HEK293 (cell line): ENCODE data around the gene RPL19.

Source experiments
- EGR2 ChIP-seq: fragments of 450-650 bp; formaldehyde crosslinking; IDR thresholded peaks from 2 replicates; pipeline ENCODE4 v1.5.1; 2016; ENCODE audit warnings: low read depth, missing biosample characterization, missing genetic modification characterization
- GLIS1 ChIP-seq: fragments of 450-650 bp; formaldehyde crosslinking; IDR thresholded peaks from 2 replicates; pipeline ENCODE4 v1.5.1; 2016; ENCODE audit warnings: missing biosample characterization, missing genetic modification characterization
- HOXC10 ChIP-seq: sonication (generic); formaldehyde crosslinking; IDR thresholded peaks from 2 replicates; pipeline ENCODE4 v1.8.1; 2023; ENCODE audit warnings: mild to moderate bottlenecking, missing genetic modification reagents
- IKZF3 ChIP-seq: fragments of 450-650 bp; IDR thresholded peaks from 2 replicates; pipeline ENCODE4 v1.5.0; 2018; ENCODE audit warnings: missing biosample characterization, mild to moderate bottlenecking, missing genetic modification characterization, moderate library complexity
- KLF1 ChIP-seq: fragments of 450-650 bp; formaldehyde crosslinking; IDR thresholded peaks from 2 replicates; pipeline ENCODE4 v1.5.1; 2016; ENCODE audit warnings: missing biosample characterization, missing genetic modification characterization
- KLF8 ChIP-seq: fragments of 450-650 bp; formaldehyde crosslinking; IDR thresholded peaks from 2 replicates; pipeline ENCODE4 v1.5.1; 2016; ENCODE audit warnings: missing biosample characterization, missing genetic modification characterization
- PRDM2 ChIP-seq: fragments of 450-650 bp; formaldehyde crosslinking; IDR thresholded peaks from 2 replicates; pipeline ENCODE4 v1.5.1; 2016; ENCODE audit warnings: missing biosample characterization, missing genetic modification characterization, borderline replicate concordance
- SP3 ChIP-seq: fragments of 450-650 bp; formaldehyde crosslinking; IDR thresholded peaks from 2 replicates; pipeline ENCODE4 v1.5.1; 2016; ENCODE audit warnings: missing biosample characterization, missing genetic modification characterization
- ZBTB49 ChIP-seq: fragments of 450-650 bp; formaldehyde crosslinking; IDR thresholded peaks from 2 replicates; pipeline ENCODE4 v1.5.1; 2016; ENCODE audit warnings: missing biosample characterization, missing genetic modification characterization, low read depth
- ZBTB7A ChIP-seq: fragments of 450-650 bp; formaldehyde crosslinking; IDR thresholded peaks from 2 replicates; pipeline ENCODE4 v1.5.1; 2016; ENCODE audit warnings: low read depth, missing biosample characterization, missing genetic modification characterization
- ZFP69B ChIP-seq: fragments of 450-650 bp; formaldehyde crosslinking; IDR thresholded peaks from 2 replicates; pipeline ENCODE4 v1.5.1; 2016; ENCODE audit warnings: missing biosample characterization, missing genetic modification characterization
- ZNF10 ChIP-seq: fragments of 450-650 bp; formaldehyde crosslinking; IDR thresholded peaks from 2 replicates; pipeline ENCODE4 v1.5.1; 2017; ENCODE audit warnings: missing biosample characterization, missing genetic modification characterization
- ZNF155 ChIP-seq: fragments of 450-650 bp; formaldehyde crosslinking; IDR thresholded peaks from 2 replicates; pipeline ENCODE4 v1.5.1; 2016; ENCODE audit warnings: missing biosample characterization, missing genetic modification characterization
- ZNF280C ChIP-seq: fragments of 450-650 bp; formaldehyde crosslinking; IDR thresholded peaks from 2 replicates; pipeline ENCODE4 v1.5.1; 2016; ENCODE audit warnings: missing biosample characterization, missing genetic modification characterization
- ZNF354C ChIP-seq: fragments of 450-650 bp; formaldehyde crosslinking; IDR thresholded peaks from 2 replicates; pipeline ENCODE4 v1.5.1; 2016; ENCODE audit warnings: missing biosample characterization, missing genetic modification characterization, low read depth, borderline replicate concordance
- ZNF366 ChIP-seq: fragments of 450-650 bp; formaldehyde crosslinking; conservative IDR thresholded peaks from 2 replicates; pipeline ENCODE4 v1.5.1; 2016; ENCODE audit warnings: missing biosample characterization, missing genetic modification characterization
- ZNF514 ChIP-seq: fragments of 450-650 bp; formaldehyde crosslinking; IDR thresholded peaks from 2 replicates; pipeline ENCODE4 v1.5.1; 2016; ENCODE audit warnings: missing biosample characterization, missing genetic modification characterization
- ZNF571 ChIP-seq: fragments of 450-650 bp; formaldehyde crosslinking; IDR thresholded peaks from 2 replicates; pipeline ENCODE4 v1.5.0; 2017; ENCODE audit warnings: missing biosample characterization, missing genetic modification characterization
- ZNF600 ChIP-seq: fragments of 450-650 bp; formaldehyde crosslinking; IDR thresholded peaks from 2 replicates; pipeline ENCODE4 v1.5.1; 2016; ENCODE audit warnings: missing biosample characterization, missing genetic modification characterization
- ZNF701 ChIP-seq: fragments of 450-650 bp; formaldehyde crosslinking; IDR thresholded peaks from 2 replicates; pipeline ENCODE4 v1.5.1; 2016; ENCODE audit warnings: missing biosample characterization, missing genetic modification characterization
- ZSCAN23 ChIP-seq: fragments of 450-650 bp; formaldehyde crosslinking; IDR thresholded peaks from 2 replicates; pipeline ENCODE4 v1.5.1; 2016; ENCODE audit warnings: missing biosample characterization, missing genetic modification characterization
- ZSCAN30 ChIP-seq: fragments of 450-650 bp; IDR thresholded peaks from 2 replicates; pipeline ENCODE4 v1.5.1; 2018; ENCODE audit warnings: missing biosample characterization, mild to moderate bottlenecking, missing genetic modification characterization, moderate library complexity
- TF ChIP-seq, protein P1 (sequence below): fragments of 450-650 bp; formaldehyde crosslinking; IDR thresholded peaks from 2 replicates; pipeline ENCODE4 v1.5.1; 2016; ENCODE audit warnings: missing biosample characterization, missing genetic modification characterization, low read depth
- TF ChIP-seq, protein P2 (sequence below): fragments of 450-650 bp; formaldehyde crosslinking; IDR thresholded peaks from 2 replicates; pipeline ENCODE4 v1.5.1; 2016; ENCODE audit warnings: missing biosample characterization, missing genetic modification characterization

The RPL19 gene

DNA sequence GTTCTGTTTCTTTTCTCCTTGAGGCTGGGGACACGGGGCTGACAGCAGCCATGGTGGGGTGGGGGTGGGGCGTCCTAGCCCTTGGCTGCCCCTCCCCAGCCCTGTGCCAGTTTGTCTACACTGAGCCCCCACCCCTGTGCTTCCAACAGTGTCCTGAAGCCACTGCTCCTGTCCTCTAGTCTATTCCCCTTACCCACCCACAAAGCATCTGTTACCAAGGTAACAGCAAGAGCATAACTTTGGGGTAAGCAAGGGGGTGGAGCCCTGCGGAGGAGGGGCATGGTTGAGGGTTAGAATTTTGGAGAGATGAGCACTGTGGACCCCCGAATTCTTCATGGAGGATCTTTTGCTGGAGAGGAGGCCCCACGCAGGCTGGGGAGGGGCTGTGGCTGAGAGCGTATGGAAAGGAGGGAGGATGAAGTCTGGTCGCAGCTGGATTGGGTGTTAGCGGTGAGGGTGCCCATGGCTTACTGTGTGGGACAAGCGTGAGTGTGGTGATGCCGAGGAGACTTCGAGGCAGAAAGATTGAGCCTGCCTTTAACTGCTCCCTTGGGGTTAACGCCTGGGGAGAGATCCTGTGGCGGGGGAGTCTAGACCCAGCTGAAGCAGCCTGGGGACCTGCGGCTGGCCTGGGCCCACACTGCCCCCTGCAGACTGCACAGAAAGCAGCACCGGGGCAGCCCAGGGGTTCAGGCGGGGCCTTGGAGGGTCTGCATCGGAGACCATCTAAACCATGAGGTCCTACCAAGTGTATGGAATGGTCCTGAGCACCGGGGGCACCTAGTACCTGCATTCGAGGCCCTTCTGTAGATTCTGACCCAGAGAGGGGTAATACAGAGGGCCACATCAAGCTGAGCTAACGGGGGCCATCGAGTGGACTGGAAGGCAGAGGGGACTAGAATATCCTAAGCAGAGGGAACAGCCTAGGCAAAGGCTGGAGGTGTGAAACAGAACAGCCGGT lies 31.8 kb downstream of the RPL19 start (continued):
- TF ChIP-seq ZNF280C (tag by site-specific recombination) = no peak
- TF ChIP-seq IKZF3 (tag by site-specific recombination) = peak; percentile 66
- no peak for TF ChIP-seq ZBTB49 (tag by site-specific recombination)
- TF ChIP-seq ZNF701 (tag by site-specific recombination) = no peak
- TF ChIP-seq ZNF10 (tag by site-specific recombination) = peak; percentile 54; the same call in 1 of the 2 replicates
- TF ChIP-seq ZSCAN23 (tag by site-specific recombination) = no peak; the same call in 1 of the 2 replicates
- TF ChIP-seq HOXC10 (CRISPR knock-in tag) = no peak
- TF ChIP-seq GLIS1 (tag by site-specific recombination) = peak; percentile 96
- TF ChIP-seq ZNF354C (tag by site-specific recombination) = no peak
- TF ChIP-seq KLF8 (tag by site-specific recombination) = peak; percentile 85
- TF ChIP-seq, protein P1, sequence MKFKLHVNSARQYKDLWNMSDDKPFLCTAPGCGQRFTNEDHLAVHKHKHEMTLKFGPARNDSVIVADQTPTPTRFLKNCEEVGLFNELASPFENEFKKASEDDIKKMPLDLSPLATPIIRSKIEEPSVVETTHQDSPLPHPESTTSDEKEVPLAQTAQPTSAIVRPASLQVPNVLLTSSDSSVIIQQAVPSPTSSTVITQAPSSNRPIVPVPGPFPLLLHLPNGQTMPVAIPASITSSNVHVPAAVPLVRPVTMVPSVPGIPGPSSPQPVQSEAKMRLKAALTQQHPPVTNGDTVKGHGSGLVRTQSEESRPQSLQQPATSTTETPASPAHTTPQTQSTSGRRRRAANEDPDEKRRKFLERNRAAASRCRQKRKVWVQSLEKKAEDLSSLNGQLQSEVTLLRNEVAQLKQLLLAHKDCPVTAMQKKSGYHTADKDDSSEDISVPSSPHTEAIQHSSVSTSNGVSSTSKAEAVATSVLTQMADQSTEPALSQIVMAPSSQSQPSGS (tag by site-specific recombination) = no peak
- TF ChIP-seq ZFP69B = peak; percentile 77; the same call in 1 of the 2 replicates
- TF ChIP-seq, protein P2, sequence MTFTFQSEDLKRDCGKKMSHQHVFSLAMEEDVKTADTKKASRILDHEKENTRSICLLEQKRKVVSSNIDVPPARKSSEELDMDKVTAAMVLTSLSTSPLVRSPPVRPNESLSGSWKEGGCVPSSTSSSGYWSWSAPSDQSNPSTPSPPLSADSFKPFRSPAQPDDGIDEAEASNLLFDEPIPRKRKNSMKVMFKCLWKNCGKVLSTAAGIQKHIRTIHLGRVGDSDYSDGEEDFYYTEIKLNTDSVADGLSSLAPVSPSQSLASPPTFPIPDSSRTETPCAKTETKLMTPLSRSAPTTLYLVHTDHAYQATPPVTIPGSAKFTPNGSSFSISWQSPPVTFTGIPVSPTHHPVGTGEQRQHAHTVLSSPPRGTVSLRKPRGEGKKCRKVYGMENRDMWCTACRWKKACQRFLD = no peak
- TF ChIP-seq SP3 (tag by site-specific recombination) = peak; percentile 17; the same call in 1 of the 2 replicates
- no peak for TF ChIP-seq ZNF514 (tag by site-specific recombination)
- no peak for TF ChIP-seq PRDM2 (tag by site-specific recombination)
- peak; percentile 74 for TF ChIP-seq ZSCAN30 (tag by site-specific recombination)
- no peak for TF ChIP-seq KLF1 (tag by site-specific recombination)
- peak; percentile 50 for TF ChIP-seq ZNF366 (tag by site-specific recombination)
- peak; percentile 41; the same call in 1 of the 2 replicates for TF ChIP-seq ZNF600
- 0 out of 2 replicates have a peak, but pooled peaks have one; percentile 75 for TF ChIP-seq ZBTB7A (tag by site-specific recombination)
- peak; percentile 76 for TF ChIP-seq EGR2
- no peak for TF ChIP-seq ZNF155
- TF ChIP-seq ZNF571 (tag by site-specific recombination) = no peak
